ENCODE data around the gene EIF2A.

The EIF2A gene

DNA sequence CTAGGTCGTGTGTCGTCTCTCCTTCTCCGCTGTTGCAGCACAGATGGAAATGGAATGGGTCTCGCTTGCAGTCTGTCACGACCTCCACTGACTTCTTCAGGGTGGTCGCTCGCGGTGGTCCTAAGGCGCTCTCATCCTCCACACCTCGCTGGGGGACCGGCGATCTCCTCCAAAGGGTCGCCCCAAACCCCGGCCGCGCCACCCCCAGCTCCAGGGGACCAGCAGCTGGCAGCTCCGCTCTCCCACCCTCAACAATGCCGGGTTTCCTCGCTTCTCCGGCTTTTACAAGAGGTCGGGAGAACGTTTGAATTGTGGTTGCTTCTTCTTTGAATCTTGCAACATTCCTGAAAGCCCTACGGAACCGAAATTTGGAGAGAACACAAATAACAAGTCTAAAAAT, 26.2 kb upstream of the EIF2A start:
- Histone ChIP-seq H3K27ac (no peak overlapping the region), H2AFZ (no peak overlapping the region), H3K4me1 (no peaks in the 10 kb centered on the region), H3K9me3 (ENCODE audit: control insufficient read depth, low read length) (no peaks in the 10 kb centered on the region), H3K4me3 (ENCODE audit: low read depth, low read length) (no peak overlapping the region), H3K36me3 (ENCODE audit: control insufficient read depth, insufficient read depth, low read length) (no peaks in the 10 kb centered on the region), H3K4me2 (ENCODE audit: low read length) (no peak overlapping the region), H3K27me3 (ENCODE audit: control insufficient read depth, insufficient read depth, low read length) (no peaks in the 10 kb centered on the region), H3K79me2 (no peaks in the 10 kb centered on the region), H3K9ac (no peak overlapping the region)
- TF ChIP-seq, protein P1, sequence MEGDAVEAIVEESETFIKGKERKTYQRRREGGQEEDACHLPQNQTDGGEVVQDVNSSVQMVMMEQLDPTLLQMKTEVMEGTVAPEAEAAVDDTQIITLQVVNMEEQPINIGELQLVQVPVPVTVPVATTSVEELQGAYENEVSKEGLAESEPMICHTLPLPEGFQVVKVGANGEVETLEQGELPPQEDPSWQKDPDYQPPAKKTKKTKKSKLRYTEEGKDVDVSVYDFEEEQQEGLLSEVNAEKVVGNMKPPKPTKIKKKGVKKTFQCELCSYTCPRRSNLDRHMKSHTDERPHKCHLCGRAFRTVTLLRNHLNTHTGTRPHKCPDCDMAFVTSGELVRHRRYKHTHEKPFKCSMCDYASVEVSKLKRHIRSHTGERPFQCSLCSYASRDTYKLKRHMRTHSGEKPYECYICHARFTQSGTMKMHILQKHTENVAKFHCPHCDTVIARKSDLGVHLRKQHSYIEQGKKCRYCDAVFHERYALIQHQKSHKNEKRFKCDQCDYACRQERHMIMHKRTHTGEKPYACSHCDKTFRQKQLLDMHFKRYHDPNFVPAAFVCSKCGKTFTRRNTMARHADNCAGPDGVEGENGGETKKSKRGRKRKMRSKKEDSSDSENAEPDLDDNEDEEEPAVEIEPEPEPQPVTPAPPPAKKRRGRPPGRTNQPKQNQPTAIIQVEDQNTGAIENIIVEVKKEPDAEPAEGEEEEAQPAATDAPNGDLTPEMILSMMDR (IDR thresholded peaks at IDR 0.05) = no peak

DNA sequence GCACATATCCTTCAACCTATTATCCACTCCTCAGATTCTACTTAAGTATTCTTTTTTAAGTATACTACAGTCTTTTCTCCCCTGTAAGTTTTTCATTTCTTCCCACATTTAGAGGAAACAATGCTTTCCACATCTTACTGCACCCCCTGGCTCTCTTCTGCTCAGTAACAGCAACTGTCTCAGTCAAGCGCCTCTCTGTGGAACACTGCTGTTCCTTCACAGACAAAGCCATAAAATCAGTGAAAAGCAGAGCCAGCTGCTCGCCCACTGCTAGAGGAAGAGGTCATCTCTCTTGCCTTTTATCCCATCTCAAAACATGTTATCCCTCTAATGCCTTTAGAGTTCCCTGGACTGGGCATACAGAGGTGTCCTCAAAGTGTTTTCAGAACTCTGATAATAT, 25.1 kb upstream of the EIF2A start:
- Histone ChIP-seq H3K4me1 (no peaks in the 10 kb centered on the region), H3K4me2 (ENCODE audit: low read length) (no peak overlapping the region), H3K9me3 (ENCODE audit: control insufficient read depth, low read length) (no peaks in the 10 kb centered on the region), H3K36me3 (ENCODE audit: control insufficient read depth, insufficient read depth, low read length) (no peaks in the 10 kb centered on the region), H3K4me3 (ENCODE audit: low read depth, low read length) (no peak overlapping the region), H3K9ac (no peak overlapping the region), H2AFZ (no peak overlapping the region), H3K27me3 (ENCODE audit: control insufficient read depth, insufficient read depth, low read length) (no peaks in the 10 kb centered on the region), H3K79me2 (no peaks in the 10 kb centered on the region), H3K27ac (no peak overlapping the region)
- TF ChIP-seq, protein P1 (IDR thresholded peaks at IDR 0.05) = no peak

DNA sequence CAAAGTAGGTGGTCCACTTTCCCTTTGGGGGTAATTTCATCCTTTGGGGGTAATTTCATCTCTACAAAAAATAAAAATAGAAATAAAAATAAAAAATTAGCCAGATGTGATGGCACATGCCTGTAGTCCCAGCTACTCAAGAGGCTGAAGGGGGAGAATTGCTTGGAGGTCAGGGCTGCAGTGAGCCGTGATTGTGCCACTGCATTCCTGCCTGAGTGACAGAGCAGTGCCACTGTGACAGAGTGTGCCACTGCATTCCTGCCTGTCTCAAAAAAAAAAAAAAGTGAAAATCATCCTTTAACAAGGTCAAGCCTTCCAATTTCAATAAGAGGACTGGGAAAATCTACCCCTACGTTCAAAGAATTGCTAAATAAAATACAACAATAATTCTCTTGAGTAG, 23.0 kb upstream of the EIF2A start:
- Histone ChIP-seq H3K27me3 (ENCODE audit: control insufficient read depth, insufficient read depth, low read length) (no peaks in the 10 kb centered on the region), H3K27ac (no peak overlapping the region), H3K4me3 (ENCODE audit: low read depth, low read length) (no peak overlapping the region), H3K4me2 (ENCODE audit: low read length) (no peak overlapping the region), H2AFZ (no peak overlapping the region), H3K9me3 (ENCODE audit: control insufficient read depth, low read length) (no peaks in the 10 kb centered on the region), H3K4me1 (no peaks in the 10 kb centered on the region), H3K36me3 (ENCODE audit: control insufficient read depth, insufficient read depth, low read length) (no peaks in the 10 kb centered on the region), H3K9ac (no peak overlapping the region), H3K79me2 (no peaks in the 10 kb centered on the region)
- TF ChIP-seq, protein P1 (IDR thresholded peaks at IDR 0.05) = no peak

DNA sequence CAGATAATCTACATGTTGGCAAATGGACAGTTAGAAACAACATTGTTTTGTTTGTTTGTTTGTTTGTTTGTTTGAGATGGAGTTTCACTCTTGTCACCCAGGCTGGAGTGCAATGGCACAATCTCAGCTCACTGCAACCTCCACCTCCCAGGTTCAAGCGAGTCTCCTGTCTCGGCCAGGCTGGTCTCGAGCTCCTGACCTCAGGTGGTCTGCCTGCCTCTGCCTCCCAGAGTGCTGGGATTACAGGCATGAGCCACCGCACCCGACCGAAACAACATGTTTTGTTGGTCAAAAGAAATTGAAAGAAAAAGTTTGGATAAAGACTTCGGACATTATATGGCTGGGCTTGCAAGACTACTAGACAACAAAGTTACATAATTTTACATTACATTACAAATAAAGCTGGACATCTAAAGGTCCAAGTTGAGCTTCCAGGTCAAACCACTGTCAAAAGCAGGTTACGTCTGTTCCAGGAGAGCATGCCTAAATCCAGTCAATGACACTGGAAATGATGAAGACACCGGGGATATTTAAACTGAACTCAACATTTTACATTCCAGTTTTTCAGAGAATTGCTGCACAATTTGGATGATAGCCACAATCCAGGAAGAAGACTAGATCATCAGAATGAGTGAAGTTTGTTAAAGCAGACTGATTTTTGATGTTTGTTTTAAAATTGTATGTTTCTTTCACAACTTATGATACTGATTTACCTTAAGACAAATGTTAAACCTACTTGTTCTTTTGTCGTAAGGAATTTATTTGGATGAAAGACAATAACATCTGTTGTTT, 18.9 kb upstream of the EIF2A start:
- no peak overlapping the region for H3K4me3 ChIP-seq (ENCODE audit: low read depth, low read length)
- no peak overlapping the region for H3K9ac ChIP-seq
- TF ChIP-seq, protein P1 (IDR thresholded peaks at IDR 0.05) = no peak
- no peak overlapping the region for H3K27ac ChIP-seq
- no peak overlapping the region for H3K4me2 ChIP-seq (ENCODE audit: low read length)
- H3K9me3 ChIP-seq (ENCODE audit: control insufficient read depth, low read length) = no peaks in the 10 kb centered on the region
- H3K79me2 ChIP-seq = no peaks in the 10 kb centered on the region
- H3K36me3 ChIP-seq (ENCODE audit: control insufficient read depth, insufficient read depth, low read length) = no peaks in the 10 kb centered on the region
- no peaks in the 10 kb centered on the region for H3K27me3 ChIP-seq (ENCODE audit: control insufficient read depth, insufficient read depth, low read length)
- H2AFZ ChIP-seq = no peak overlapping the region
- H3K4me1 ChIP-seq = no peaks in the 10 kb centered on the region

DNA sequence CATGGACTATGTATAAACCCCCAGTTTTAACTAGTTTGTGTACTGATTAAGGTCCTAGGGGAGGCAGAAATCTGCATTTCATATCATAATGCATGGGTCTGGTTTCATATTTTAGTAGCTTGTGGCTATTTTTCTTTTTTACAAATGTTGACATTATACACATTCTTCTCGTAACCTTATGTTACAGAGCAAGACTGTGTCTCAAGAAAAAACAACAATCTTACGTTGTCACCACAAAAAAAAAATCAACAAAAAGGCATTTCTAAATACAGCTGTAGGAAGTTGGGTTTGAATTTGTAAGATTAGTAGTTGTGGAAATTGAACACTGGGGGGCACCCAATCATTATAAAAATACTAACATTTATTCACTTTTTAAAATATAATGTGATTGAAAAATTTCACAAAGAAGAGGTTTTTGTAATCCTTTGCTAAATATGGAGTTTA, 18.2 kb upstream of the EIF2A start:
- Histone ChIP-seq H3K4me1 (no peaks in the 10 kb centered on the region), H3K4me3 (ENCODE audit: low read depth, low read length) (no peak overlapping the region), H3K36me3 (ENCODE audit: control insufficient read depth, insufficient read depth, low read length) (no peaks in the 10 kb centered on the region), H3K79me2 (peaks cover 3% of the 10 kb centered on the region), H3K9me3 (ENCODE audit: control insufficient read depth, low read length) (no peaks in the 10 kb centered on the region), H3K27me3 (ENCODE audit: control insufficient read depth, insufficient read depth, low read length) (no peaks in the 10 kb centered on the region), H3K4me2 (ENCODE audit: low read length) (no peak overlapping the region), H2AFZ (no peak overlapping the region), H3K27ac (no peak overlapping the region), H3K9ac (no peak overlapping the region)
- TF ChIP-seq, protein P1 (IDR thresholded peaks at IDR 0.05) = no peak
